ENCODE data around the gene LNX1. TPM values are rescaled to one million over a fixed set of nuclear protein-coding genes. Genes with fewer than 3 reads are reported as not detected.

Gene LNX1
- total RNA-seq, 1 donor from 2014 or later, result not detected

DNA sequence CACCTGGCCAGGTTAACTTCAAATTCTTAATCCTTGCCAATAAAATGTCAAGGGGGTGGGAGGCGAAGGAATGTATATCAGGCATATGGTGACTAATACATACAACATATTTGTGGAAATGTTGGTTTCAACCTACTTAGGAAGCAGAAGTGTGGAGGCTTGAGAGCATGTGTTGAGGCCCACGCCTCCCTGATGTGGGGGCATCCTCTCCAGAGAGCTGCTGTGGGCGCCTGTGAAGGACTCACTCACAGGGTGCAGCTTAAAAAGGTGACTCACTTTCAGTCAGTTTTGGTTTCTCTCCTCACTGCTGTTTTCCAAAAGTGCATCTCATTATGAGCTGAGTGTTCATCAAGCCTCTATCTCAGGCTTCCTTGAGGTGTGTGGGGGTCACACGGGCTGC lies 27.5 kb downstream of the LNX1 start:
- no peak for TF ChIP-seq CTCF (conservative IDR thresholded peaks at IDR 0.05)
- no peaks in the 10 kb centered on the region for H3K36me3 Mint-ChIP-seq (ENCODE audit: low read depth)
- H3K27me3 Mint-ChIP-seq (ENCODE audit: low read depth), result no peaks in the 10 kb centered on the region
- no peak overlapping the region for H3K4me3 Mint-ChIP-seq
- DNase-seq (ENCODE audit: low read depth, low spot score), result no peak
- H3K4me1 Mint-ChIP-seq, result peaks cover 6% of the 10 kb centered on the region
- no peak overlapping the region for H3K27ac Mint-ChIP-seq (ENCODE audit: unreplicated experiment)
- peaks cover 2% of the 10 kb centered on the region for H3K9me3 Mint-ChIP-seq

DNA sequence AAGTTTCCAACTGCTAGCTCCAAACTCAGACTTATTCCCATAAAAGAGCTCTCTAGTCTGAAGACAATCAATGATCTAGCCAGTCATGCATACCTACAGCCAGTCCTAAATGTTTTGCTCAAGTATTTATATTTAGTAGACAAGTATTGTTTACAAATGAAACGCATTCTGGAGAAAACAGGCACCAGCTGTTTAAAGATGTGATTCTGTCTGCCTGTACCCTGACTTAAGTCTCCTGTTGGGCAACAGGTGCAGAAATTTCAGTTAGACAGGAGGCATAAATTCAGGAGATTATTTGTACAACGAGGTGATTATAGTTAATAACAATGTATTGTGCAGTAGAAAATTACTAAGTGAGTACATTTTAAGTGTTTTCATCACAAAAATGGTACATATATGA lies 28.9 kb downstream of the LNX1 start:
- no peaks in the 10 kb centered on the region for H3K27me3 Mint-ChIP-seq (ENCODE audit: low read depth)
- H3K36me3 Mint-ChIP-seq (ENCODE audit: low read depth), result no peaks in the 10 kb centered on the region
- TF ChIP-seq CTCF (conservative IDR thresholded peaks at IDR 0.05), result no peak
- no peak overlapping the region for H3K27ac Mint-ChIP-seq (ENCODE audit: unreplicated experiment)
- H3K4me3 Mint-ChIP-seq, result no peak overlapping the region
- peaks cover under 1% of the 10 kb centered on the region for H3K9me3 Mint-ChIP-seq
- DNase-seq (ENCODE audit: low read depth, low spot score), result no peak
- peaks cover 17% of the 10 kb centered on the region for H3K4me1 Mint-ChIP-seq

DNA sequence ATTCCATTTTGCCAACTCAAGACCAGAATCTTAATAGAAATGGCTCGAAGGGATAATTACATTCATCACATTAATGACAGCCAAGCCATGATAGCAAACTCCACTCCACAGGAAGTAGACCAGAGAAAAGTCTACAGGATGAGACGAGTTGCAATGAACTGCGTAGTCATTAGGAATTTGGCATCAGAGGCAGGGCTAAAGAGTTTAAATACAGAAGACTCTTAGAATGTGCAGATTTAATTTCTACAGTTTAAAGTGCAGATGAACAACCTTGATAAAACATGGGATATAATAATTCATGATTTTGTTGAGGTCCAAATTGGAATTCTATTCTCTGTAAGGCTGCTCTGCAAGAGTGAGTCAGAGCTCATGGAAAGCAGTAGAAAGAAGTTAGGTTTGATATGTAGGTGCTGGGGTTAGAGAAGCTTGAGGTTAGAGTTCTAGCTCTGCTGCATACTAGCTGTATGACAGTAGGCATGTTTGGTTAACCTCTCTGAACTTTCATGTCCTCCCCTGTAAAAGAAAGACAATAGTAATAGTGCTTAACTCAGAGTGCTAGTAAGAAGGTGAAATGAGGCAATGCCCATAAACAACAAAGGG lies 32.2 kb downstream of the LNX1 start:
- H3K36me3 Mint-ChIP-seq (ENCODE audit: low read depth), result no peaks in the 10 kb centered on the region
- no peak for TF ChIP-seq CTCF (conservative IDR thresholded peaks at IDR 0.05)
- H3K27ac Mint-ChIP-seq (ENCODE audit: unreplicated experiment), result no peak overlapping the region
- no peak overlapping the region for H3K4me3 Mint-ChIP-seq
- no peak for DNase-seq (ENCODE audit: low read depth, low spot score)
- H3K9me3 Mint-ChIP-seq, result no peaks in the 10 kb centered on the region
- peaks cover 11% of the 10 kb centered on the region for H3K4me1 Mint-ChIP-seq
- no peaks in the 10 kb centered on the region for H3K27me3 Mint-ChIP-seq (ENCODE audit: low read depth)

DNA sequence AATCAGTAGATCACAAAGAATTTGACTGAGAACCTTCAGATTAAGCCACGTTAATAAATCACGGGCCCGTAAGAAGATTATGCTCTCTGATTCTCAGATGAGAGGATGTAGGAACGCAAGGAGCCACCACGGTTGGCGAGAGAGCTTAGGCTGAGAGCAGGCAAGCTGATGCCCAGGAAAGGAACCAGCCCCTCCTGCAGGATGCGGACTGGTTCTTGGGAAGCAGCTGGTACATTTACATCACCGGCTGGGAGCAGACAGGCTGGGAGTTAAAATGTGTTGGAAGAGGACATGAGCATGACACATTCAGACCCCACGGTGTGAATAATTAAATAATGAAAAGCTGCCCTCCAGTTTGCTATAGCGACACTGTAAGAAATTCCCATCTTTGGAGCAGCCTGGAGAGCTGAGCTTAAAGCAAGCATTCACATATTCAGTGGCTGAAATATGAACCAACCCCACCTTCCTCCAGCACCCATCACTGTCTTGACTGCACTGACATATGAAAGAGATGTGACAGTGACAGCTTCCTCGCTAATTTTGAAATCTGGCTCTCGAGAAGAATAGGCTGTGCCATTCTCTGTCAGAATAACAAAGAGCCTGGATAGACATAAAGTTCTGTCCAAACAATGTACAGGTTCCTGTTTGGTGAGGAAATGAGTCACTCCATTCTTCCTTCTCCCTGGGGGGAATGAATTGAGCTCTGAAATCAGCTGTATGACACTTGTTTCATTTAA lies 33.1 kb downstream of the LNX1 start:
- no peak for DNase-seq (ENCODE audit: low read depth, low spot score)

DNA sequence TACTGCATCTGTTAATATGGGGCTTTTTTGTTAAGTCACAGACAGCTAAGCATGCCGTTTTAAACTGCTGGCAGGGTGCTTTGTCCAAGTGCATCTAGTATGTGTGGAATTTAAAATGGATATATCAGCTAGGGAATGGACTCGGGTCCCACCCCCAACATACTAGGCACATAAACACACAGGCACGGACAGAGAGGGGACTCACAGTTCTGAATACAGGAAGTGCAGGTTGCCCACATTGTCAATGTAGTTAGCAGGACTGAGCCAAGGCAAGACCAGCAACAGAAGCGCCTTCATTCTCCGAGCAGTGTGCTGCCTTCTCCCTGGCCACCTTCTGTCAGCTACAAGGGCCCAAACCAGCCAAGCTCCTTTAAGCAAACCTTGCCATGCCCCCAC lies 33.6 kb downstream of the LNX1 start:
- Mint-ChIP-seq H3K4me1 (peaks cover 11% of the 10 kb centered on the region), H3K36me3 (ENCODE audit: low read depth) (no peaks in the 10 kb centered on the region), H3K27ac (ENCODE audit: unreplicated experiment) (no peak overlapping the region), H3K27me3 (ENCODE audit: low read depth) (no peaks in the 10 kb centered on the region), H3K9me3 (no peaks in the 10 kb centered on the region), H3K4me3 (no peak overlapping the region)
- TF ChIP-seq CTCF (conservative IDR thresholded peaks at IDR 0.05), result no peak
- no peak for DNase-seq (ENCODE audit: low read depth, low spot score)

More for the DNA sequence above, 33.1 kb downstream of the LNX1 start:
- no peaks in the 10 kb centered on the region for H3K27me3 Mint-ChIP-seq (ENCODE audit: low read depth)
- H3K9me3 Mint-ChIP-seq, result no peaks in the 10 kb centered on the region
- H3K4me1 Mint-ChIP-seq, result peaks cover 11% of the 10 kb centered on the region
- H3K36me3 Mint-ChIP-seq (ENCODE audit: low read depth), result no peaks in the 10 kb centered on the region
- no peak for TF ChIP-seq CTCF (conservative IDR thresholded peaks at IDR 0.05)
- no peak overlapping the region for H3K4me3 Mint-ChIP-seq
- H3K27ac Mint-ChIP-seq (ENCODE audit: unreplicated experiment), result no peak overlapping the region
